Keratinocyte (primary cell): ENCODE measurements around the gene LRP1B. TPM values are rescaled to one million over a fixed set of nuclear protein-coding genes. Genes with fewer than 3 reads are reported as not detected.

ENCODE experiments used
- DNase-seq: peaks from one replicate; pipeline ENCODE4 v3.0.0-alpha.2; 2011; ENCODE audit warnings: low read depth, missing footprints, low spot score
- FAIRE-seq: peaks from 2 replicates; lab custom pipeline; 2011; peaks lifted over from hg19 to GRCh38; lab: Jason Lieb, UNC
- H2AFZ ChIP-seq: 2 replicates; pipeline ENCODE4 v1.6.0; 2012; ENCODE audit warnings: low read length, control low read depth, inconsistent platforms; ENCODE audit not compliant: control insufficient read depth
- H3K27ac ChIP-seq: 2 replicates; pipeline ENCODE4 v1.5.1; 2011; ENCODE audit warnings: low read length; ENCODE audit not compliant: control insufficient read depth, insufficient read depth
- H3K27me3 ChIP-seq: 3 replicates; pipeline ENCODE4 v1.6.0; 2011; ENCODE audit warnings: low read length; ENCODE audit not compliant: control insufficient read depth, insufficient read depth; ENCODE audit errors: extremely low read depth
- H3K36me3 ChIP-seq, 2 experiments: 2 replicates in 1 of 2; 3 replicates in 1 of 2; pipeline ENCODE4 v1.5.1; 2011; ENCODE audit warnings: low read length in 2 of 2, mild to moderate bottlenecking in 1 of 2; ENCODE audit not compliant: control insufficient read depth in 2 of 2, insufficient read depth in 2 of 2; ENCODE audit errors: extremely low read depth in 1 of 2
- H3K4me1 ChIP-seq: 3 replicates; pipeline ENCODE4 v1.5.1; 2011; ENCODE audit warnings: low read length; ENCODE audit not compliant: control insufficient read depth, insufficient read depth; ENCODE audit errors: extremely low read depth
- H3K4me2 ChIP-seq: 3 replicates; pipeline ENCODE4 v1.6.0; 2011; ENCODE audit warnings: low read depth, low read length; ENCODE audit not compliant: control insufficient read depth, insufficient read depth; ENCODE audit errors: extremely low read depth
- H3K4me3 ChIP-seq, 3 experiments: fragments of 200-600 bp in 1 of 3; sonication (generic) in 1 of 3; 2 replicates in 2 of 3; 3 replicates in 1 of 3; pipeline ENCODE4 v1.5.1; 2011 to 2016; ENCODE audit warnings: low read length in 3 of 3, mild to moderate bottlenecking in 3 of 3, control low read depth in 2 of 3, inconsistent platforms in 1 of 3, low read depth in 1 of 3, mixed read lengths in 1 of 3, mixed run types in 1 of 3, moderate library complexity in 1 of 3; ENCODE audit not compliant: control insufficient read depth in 2 of 3, insufficient read depth in 2 of 3; ENCODE audit errors: extremely low read depth in 1 of 3
- H3K79me2 ChIP-seq: 2 replicates; pipeline ENCODE4 v1.6.0; 2012; ENCODE audit warnings: low read length; ENCODE audit not compliant: control insufficient read depth, insufficient read depth
- H3K9ac ChIP-seq: 3 replicates; pipeline ENCODE4 v1.6.0; 2011; ENCODE audit warnings: low read length; ENCODE audit not compliant: control insufficient read depth, insufficient read depth; ENCODE audit errors: extremely low read depth
- H3K9me1 ChIP-seq: 3 replicates; pipeline ENCODE4 v1.6.0; 2011; ENCODE audit warnings: low read length; ENCODE audit not compliant: control insufficient read depth, insufficient read depth; ENCODE audit errors: extremely low read depth
- H3K9me3 ChIP-seq: 2 replicates; pipeline ENCODE4 v1.5.1; 2012; ENCODE audit warnings: low read depth, low read length; ENCODE audit not compliant: control insufficient read depth
- H4K20me1 ChIP-seq: 3 replicates; pipeline ENCODE4 v1.6.0; 2011; ENCODE audit warnings: low read length; ENCODE audit not compliant: control insufficient read depth, insufficient read depth; ENCODE audit errors: extremely low read depth
- EZH2 ChIP-seq: IDR thresholded peaks from one replicate; pipeline ENCODE4 v1.6.1; 2012; ENCODE audit warnings: inconsistent platforms, mild to moderate bottlenecking, low read length, moderate library complexity
- dilution Hi-C: fragments of 300-500 bp; cut with MboI; formaldehyde crosslinking; loops from one replicate; pipeline ENCODE4 v1.7.0; 2020; ENCODE audit warnings: low sequenced_read_pairs; ENCODE audit not compliant: extremely low pct_ligation_motif_present
- polyA plus RNA-seq, 5 experiments: library from polyadenylated mRNA; depleted of rRNA in 3 of 5; stranded (reverse) in 3 of 5; stranded (forward) in 1 of 5; unstranded in 1 of 5; fragments of >200 nt; gene quantifications; 1 replicate in 1 of 5; 2 replicates in 3 of 5; 3 replicates in 1 of 5; pipeline versions ENCODE4 v1.2.1 to v1.2.3, GENCODE V29; 2011 to 2012; ENCODE audit warnings: missing spikeins in 2 of 5, low read depth in 1 of 5, low replicate concordance in 1 of 5
- TF ChIP-seq, protein P1 (sequence below), 3 experiments: IDR thresholded peaks in 1 of 3; conservative IDR thresholded peaks in 1 of 3; optimal IDR thresholded peaks in 1 of 3; 2 replicates in 2 of 3; 3 replicates in 1 of 3; pipeline versions ENCODE3 to v1.5.1; 2011; ENCODE audit warnings: low read length in 3 of 3, mild to moderate bottlenecking in 3 of 3, moderate library complexity in 2 of 3, control low read depth in 1 of 3, inconsistent platforms in 1 of 3; ENCODE audit not compliant: insufficient read depth in 2 of 3; ENCODE audit errors: extremely low read depth in 1 of 3

Gene LRP1B
- polyA plus RNA-seq, 1 donor (not counting 4 experiments of a cell fraction or from before 2014, with no cell fraction given): not detected

DNA sequence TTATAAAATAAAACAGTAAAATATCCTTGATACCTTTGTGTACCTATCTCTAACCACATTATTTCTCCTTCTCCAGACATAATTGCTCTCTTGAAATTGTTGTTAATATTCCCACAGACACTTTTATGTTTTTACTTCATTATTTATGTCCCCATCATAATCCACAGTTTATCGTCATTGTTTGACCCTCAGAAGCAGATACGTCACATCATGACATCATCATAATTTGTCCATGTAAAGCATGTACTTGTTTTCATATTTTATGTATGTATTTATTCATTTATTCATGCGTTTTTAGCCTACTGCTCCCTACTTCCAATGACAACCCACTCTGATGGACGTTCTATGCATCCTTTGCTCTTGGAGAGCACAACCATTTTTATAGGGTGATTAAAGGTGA, 1943.7 kb downstream of the LRP1B start:
- no peak for TF ChIP-seq EZH2
- TF ChIP-seq, protein P1, sequence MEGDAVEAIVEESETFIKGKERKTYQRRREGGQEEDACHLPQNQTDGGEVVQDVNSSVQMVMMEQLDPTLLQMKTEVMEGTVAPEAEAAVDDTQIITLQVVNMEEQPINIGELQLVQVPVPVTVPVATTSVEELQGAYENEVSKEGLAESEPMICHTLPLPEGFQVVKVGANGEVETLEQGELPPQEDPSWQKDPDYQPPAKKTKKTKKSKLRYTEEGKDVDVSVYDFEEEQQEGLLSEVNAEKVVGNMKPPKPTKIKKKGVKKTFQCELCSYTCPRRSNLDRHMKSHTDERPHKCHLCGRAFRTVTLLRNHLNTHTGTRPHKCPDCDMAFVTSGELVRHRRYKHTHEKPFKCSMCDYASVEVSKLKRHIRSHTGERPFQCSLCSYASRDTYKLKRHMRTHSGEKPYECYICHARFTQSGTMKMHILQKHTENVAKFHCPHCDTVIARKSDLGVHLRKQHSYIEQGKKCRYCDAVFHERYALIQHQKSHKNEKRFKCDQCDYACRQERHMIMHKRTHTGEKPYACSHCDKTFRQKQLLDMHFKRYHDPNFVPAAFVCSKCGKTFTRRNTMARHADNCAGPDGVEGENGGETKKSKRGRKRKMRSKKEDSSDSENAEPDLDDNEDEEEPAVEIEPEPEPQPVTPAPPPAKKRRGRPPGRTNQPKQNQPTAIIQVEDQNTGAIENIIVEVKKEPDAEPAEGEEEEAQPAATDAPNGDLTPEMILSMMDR (optimal IDR thresholded peaks at IDR 0.05 in 1 of 3, IDR thresholded peaks at IDR 0.05 in 1 of 3, conservative IDR thresholded peaks at IDR 0.05 in 1 of 3; ENCODE audit: extremely low read depth in 1 of 3, insufficient read depth in 2 of 3, low read length in 3 of 3): no peak
- no peaks in the 10 kb centered on the region for H4K20me1 ChIP-seq
- no peaks in the 10 kb centered on the region for H3K36me3 ChIP-seq
- FAIRE-seq: no peak
- no peaks in the 10 kb centered on the region for H3K9me3 ChIP-seq
- no peaks in the 10 kb centered on the region for H3K9me1 ChIP-seq
- no peaks in the 10 kb centered on the region for H3K27me3 ChIP-seq
- H3K4me3 ChIP-seq: no peak overlapping the region
- no peak overlapping the region for H3K9ac ChIP-seq
- no peak for DNase-seq
- no peak overlapping the region for H3K4me2 ChIP-seq
- dilution Hi-C loops: no loop called here
- no peaks in the 10 kb centered on the region for H3K79me2 ChIP-seq
- no peak overlapping the region for H3K27ac ChIP-seq
- H2AFZ ChIP-seq: no peak overlapping the region
- H3K4me1 ChIP-seq: no peaks in the 10 kb centered on the region

DNA sequence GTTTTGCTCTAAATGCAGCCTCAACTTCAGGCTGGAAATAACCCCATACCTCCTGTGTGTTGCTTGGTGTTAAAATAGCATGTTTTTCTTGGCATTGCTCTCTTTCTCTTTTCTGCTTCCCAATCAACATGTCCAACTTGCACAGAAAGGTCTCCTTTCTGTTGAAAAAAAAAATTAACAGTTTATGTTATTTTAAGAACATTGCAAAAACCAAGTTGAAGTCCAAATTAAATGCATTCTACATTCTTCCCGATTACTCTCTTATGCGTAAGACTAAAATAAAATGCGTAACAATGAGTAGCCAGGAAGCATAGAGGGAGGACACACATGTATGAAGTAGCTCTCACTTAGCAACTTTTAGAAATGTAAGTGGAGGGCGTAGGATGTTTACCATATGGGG, 1944.5 kb downstream of the LRP1B start:
- Histone ChIP-seq H3K4me3 (no peak overlapping the region), H2AFZ (no peak overlapping the region), H3K9me1 (no peaks in the 10 kb centered on the region), H3K4me1 (no peaks in the 10 kb centered on the region), H4K20me1 (no peaks in the 10 kb centered on the region), H3K9me3 (no peaks in the 10 kb centered on the region), H3K79me2 (no peaks in the 10 kb centered on the region), H3K27ac (no peak overlapping the region), H3K4me2 (no peak overlapping the region), H3K9ac (no peak overlapping the region), H3K36me3 (no peaks in the 10 kb centered on the region), H3K27me3 (no peaks in the 10 kb centered on the region)
- dilution Hi-C loops: no loop called here
- no peak for TF ChIP-seq EZH2
- DNase-seq (no peak), FAIRE-seq (no peak)

GRCh38 chr2:140185076-140185475, 1945.7 kb downstream of the LRP1B start:
- no peak overlapping the region for H3K9ac ChIP-seq
- dilution Hi-C loops: no loop called here
- no peak overlapping the region for H3K27ac ChIP-seq
- no peak for DNase-seq
- H3K4me2 ChIP-seq: no peak overlapping the region
- no peak overlapping the region for H2AFZ ChIP-seq
- no peaks in the 10 kb centered on the region for H4K20me1 ChIP-seq
- no peaks in the 10 kb centered on the region for H3K9me3 ChIP-seq
- no peaks in the 10 kb centered on the region for H3K9me1 ChIP-seq
- H3K36me3 ChIP-seq: no peaks in the 10 kb centered on the region
- no peak for TF ChIP-seq EZH2
- TF ChIP-seq, protein P1 (optimal IDR thresholded peaks at IDR 0.05 in 1 of 3, IDR thresholded peaks at IDR 0.05 in 1 of 3, conservative IDR thresholded peaks at IDR 0.05 in 1 of 3; ENCODE audit: extremely low read depth in 1 of 3, insufficient read depth in 2 of 3, low read length in 3 of 3): no peak
- H3K4me3 ChIP-seq: no peak overlapping the region
- H3K79me2 ChIP-seq: no peaks in the 10 kb centered on the region
- FAIRE-seq: no peak
- no peaks in the 10 kb centered on the region for H3K27me3 ChIP-seq
- H3K4me1 ChIP-seq: no peaks in the 10 kb centered on the region
